ENCODE measurements around the gene RTN4RL2.

- TF ChIP-seq EZH2 (IDR thresholded peaks at IDR 0.05; ENCODE audit: borderline replicate concordance, low read depth, low read length, severe bottlenecking) (no peak), POLR2A (IDR thresholded peaks at IDR 0.05; ENCODE audit: low read depth, low read length) (no peak)
Measured at GRCh38 chr11:57508341-57509170, 48.2 kb downstream of the RTN4RL2 start.

Data from endothelial cell of umbilical vein (primary cell).